T-helper 2 cell treated with Interferon-gamma antibody and Interleukin-4, amounts not matched to agents 100 ng/mL and 5 ng/mL, for 36 hours (primary cell): ENCODE measurements around the gene CNTN6. TPM values are rescaled to one million over a fixed set of nuclear protein-coding genes. Genes with fewer than 3 reads are reported as not detected.
"Not testable (repeated sequence)": the region's sequence is repeated elsewhere in the genome, so short reads cannot be mapped to it uniquely, and the experiment has no call there.

Experiments used
- intact Hi-C: fragments of 100-400 bp; cut with micrococcal nuclease; formaldehyde crosslinking; loops from one replicate; pipeline ENCODE4 v1.15.1; 2023
- total RNA-seq: library from RNA; stranded (reverse); gene quantifications from 2 replicates; pipeline ENCODE4 v1.2.3, GENCODE V29; 2022

CNTN6 gene
- total RNA-seq, 1 donor from 2014 or later = not detected

GRCh38 chr3:1275495-1275894, 182.7 kb downstream of the CNTN6 start:
- intact Hi-C loops = no loop called here

- intact Hi-C loops = no loop called here
These were observed 195.0 kb downstream of the CNTN6 start for GRCh38 chr3:1287815-1288214.

- intact Hi-C loops = no loop called here
These were observed 196.1 kb downstream of the CNTN6 start for GRCh38 chr3:1288805-1289494.

- intact Hi-C loops = no loop called here
These were observed 199.8 kb downstream of the CNTN6 start for GRCh38 chr3:1292571-1293071.

- intact Hi-C loops = no loop called here
These were observed 201.8 kb downstream of the CNTN6 start for GRCh38 chr3:1294586-1294985.

GRCh38 chr3:1318296-1319005, 225.6 kb downstream of the CNTN6 start:
- intact Hi-C loops = no loop called here

GRCh38 chr3:1326546-1326945, 233.7 kb downstream of the CNTN6 start:
- intact Hi-C loops = no loop called here

GRCh38 chr3:1330107-1330506, 237.3 kb downstream of the CNTN6 start:
- intact Hi-C loops = no loop called here

- intact Hi-C loops = no loop called here
These were observed 253.6 kb downstream of the CNTN6 start for GRCh38 chr3:1346386-1346785.

- intact Hi-C loops = no loop called here
These were observed 255.7 kb downstream of the CNTN6 start for GRCh38 chr3:1348547-1348946.

GRCh38 chr3:1350885-1351284, 258.1 kb downstream of the CNTN6 start:
- intact Hi-C loops = no loop called here

- intact Hi-C loops = no loop called here
These were observed 262.9 kb downstream of the CNTN6 start for GRCh38 chr3:1355691-1356090.

GRCh38 chr3:1356101-1356500, 263.3 kb downstream of the CNTN6 start:
- intact Hi-C loops = no loop called here

- intact Hi-C loops = no loop called here
These were observed 272.7 kb downstream of the CNTN6 start for GRCh38 chr3:1365528-1365927.

- intact Hi-C loops = no loop called here
These were observed 281.6 kb downstream of the CNTN6 start for GRCh38 chr3:1374471-1374870.

- intact Hi-C loops = no loop called here
These were observed 282.3 kb downstream of the CNTN6 start for GRCh38 chr3:1375145-1375544.

GRCh38 chr3:1380926-1381646, 288.3 kb downstream of the CNTN6 start:
- intact Hi-C loops = no loop called here

GRCh38 chr3:1381647-1382036, 288.8 kb downstream of the CNTN6 start:
- intact Hi-C loops = no loop called here

GRCh38 chr3:1387396-1387905, 294.6 kb downstream of the CNTN6 start:
- intact Hi-C loops = not testable (repeated sequence)

- intact Hi-C loops = no loop called here
These were observed 301.4 kb downstream of the CNTN6 start for GRCh38 chr3:1394188-1394587.

GRCh38 chr3:1400571-1400970, 307.7 kb downstream of the CNTN6 start:
- intact Hi-C loops = no loop called here
